ENCODE measurements around the gene SPATA17.

Gene SPATA17

DNA sequence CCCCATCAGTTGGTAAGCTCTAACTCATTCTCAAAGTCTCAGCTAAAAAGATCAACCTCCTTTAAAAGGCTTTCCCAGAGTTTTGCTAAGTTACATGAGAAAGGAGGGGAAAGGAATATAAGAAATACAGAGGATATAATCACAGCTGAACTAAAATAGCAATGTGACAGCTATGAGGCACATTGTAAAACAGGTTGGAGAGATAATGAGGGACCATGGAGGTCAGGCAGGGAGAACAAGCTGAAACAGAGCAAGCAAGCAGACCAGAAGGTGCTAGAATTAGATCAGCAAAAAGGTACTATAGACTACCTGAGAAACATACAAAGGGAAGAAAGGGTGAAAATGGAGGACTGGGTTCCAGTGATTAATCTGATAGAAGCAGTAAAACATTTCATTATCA, 28.8 kb upstream of the SPATA17 start:
- in situ Hi-C loops (cut with MboI; ENCODE audit: low sequenced_read_pairs, unreplicated experiment), result no loop called here
- TF ChIP-seq, protein P1, sequence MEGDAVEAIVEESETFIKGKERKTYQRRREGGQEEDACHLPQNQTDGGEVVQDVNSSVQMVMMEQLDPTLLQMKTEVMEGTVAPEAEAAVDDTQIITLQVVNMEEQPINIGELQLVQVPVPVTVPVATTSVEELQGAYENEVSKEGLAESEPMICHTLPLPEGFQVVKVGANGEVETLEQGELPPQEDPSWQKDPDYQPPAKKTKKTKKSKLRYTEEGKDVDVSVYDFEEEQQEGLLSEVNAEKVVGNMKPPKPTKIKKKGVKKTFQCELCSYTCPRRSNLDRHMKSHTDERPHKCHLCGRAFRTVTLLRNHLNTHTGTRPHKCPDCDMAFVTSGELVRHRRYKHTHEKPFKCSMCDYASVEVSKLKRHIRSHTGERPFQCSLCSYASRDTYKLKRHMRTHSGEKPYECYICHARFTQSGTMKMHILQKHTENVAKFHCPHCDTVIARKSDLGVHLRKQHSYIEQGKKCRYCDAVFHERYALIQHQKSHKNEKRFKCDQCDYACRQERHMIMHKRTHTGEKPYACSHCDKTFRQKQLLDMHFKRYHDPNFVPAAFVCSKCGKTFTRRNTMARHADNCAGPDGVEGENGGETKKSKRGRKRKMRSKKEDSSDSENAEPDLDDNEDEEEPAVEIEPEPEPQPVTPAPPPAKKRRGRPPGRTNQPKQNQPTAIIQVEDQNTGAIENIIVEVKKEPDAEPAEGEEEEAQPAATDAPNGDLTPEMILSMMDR (IDR thresholded peaks at IDR 0.05; ENCODE audit: borderline replicate concordance, control extremely low read depth, extremely low read depth, insufficient read depth, missing control alignments), result no peak
- DNase-seq (ENCODE audit: low spot score), result no peak

DNA sequence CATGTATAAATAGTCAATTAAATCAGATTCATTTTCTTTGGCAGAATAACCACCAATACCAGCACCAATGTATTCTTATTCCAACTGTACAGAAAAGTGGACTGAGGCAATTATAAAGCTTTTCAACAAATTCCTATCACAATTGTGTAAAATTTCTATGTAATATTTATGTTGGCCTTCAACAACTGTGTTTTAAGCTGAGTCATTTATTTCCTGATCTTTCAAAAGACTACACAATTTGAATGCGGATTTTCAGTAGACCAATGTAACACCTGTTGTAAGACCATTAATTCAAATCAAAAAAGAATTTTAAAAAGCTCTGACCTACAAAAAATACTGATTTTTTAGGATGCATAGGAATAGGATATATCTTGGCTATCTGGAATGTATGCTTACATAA, 25.8 kb upstream of the SPATA17 start:
- TF ChIP-seq, protein P1 (IDR thresholded peaks at IDR 0.05; ENCODE audit: borderline replicate concordance, control extremely low read depth, extremely low read depth, insufficient read depth, missing control alignments), result no peak
- in situ Hi-C loops (cut with MboI; ENCODE audit: low sequenced_read_pairs, unreplicated experiment), result no loop called here
- DNase-seq (ENCODE audit: low spot score), result no peak

DNA sequence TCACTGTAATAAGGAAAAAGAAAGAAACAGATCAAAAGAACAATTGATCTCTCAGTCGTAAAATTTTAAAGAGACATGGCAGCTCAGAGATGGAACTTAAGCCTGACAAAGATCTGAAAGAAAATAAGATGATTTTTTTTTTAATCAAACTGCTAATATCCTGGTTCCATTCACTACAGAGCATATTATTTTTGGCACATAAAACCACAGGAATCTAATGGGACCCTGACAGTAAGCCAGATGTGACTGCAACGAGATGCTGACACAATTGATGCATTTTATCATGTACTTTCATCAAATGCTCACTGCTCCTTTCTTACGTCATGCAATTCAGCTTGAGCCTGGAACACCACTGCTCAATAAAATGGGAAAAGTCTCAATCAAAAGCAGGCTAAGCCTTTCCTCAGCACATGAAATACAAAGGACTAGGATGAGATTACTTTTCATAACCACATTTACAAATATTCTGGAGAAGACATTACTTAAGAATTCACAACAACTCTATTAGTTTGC, 16.9 kb upstream of the SPATA17 start:
- TF ChIP-seq, protein P1 (IDR thresholded peaks at IDR 0.05; ENCODE audit: borderline replicate concordance, control extremely low read depth, extremely low read depth, insufficient read depth, missing control alignments), result no peak
- DNase-seq (ENCODE audit: low spot score), result no peak
- in situ Hi-C loops (cut with MboI; ENCODE audit: low sequenced_read_pairs, unreplicated experiment), result no loop called here

DNA sequence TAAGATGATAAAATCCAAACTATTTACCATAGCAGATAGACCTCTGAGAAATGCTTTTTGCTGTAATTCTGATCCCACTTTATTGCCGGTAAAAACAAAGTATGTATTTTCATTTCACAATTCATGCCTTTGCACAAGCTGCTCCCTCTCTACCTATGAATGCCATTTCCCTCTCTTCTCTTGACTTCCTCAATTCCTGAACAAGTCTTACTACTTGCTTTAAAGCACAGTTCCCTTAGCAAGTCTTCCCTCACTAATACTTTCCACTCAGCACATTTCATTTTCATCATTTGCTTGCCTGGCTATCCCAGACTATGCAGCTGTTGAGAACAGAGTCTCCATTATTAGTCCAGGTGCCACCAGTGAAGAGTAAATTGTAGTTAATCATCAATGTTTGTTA, 14.0 kb upstream of the SPATA17 start:
- no peak for DNase-seq (ENCODE audit: low spot score)
- in situ Hi-C loops (cut with MboI; ENCODE audit: low sequenced_read_pairs, unreplicated experiment), result no loop called here
- TF ChIP-seq, protein P1 (IDR thresholded peaks at IDR 0.05; ENCODE audit: borderline replicate concordance, control extremely low read depth, extremely low read depth, insufficient read depth, missing control alignments), result no peak

DNA sequence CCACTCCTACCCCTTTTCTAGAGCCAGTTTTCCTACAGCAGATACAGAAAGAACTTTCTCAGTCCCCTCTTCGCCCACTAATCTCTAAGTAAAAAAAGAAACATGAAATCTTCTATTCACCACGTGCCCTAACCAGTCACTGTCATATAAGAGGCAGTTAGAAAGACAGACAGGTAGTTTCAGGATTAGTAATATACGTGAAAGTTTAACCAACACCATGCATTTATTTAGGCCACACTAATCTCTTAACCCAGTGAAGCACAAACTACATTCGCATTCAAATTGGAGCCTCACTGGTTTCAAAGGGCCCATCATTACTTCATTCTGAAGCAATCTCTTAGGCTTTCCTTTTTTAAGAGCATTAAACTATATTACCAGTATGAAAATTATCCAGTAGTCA, 10.3 kb upstream of the SPATA17 start:
- DNase-seq (ENCODE audit: low spot score), result peak; percentile 63
- TF ChIP-seq, protein P1 (IDR thresholded peaks at IDR 0.05; ENCODE audit: borderline replicate concordance, control extremely low read depth, extremely low read depth, insufficient read depth, missing control alignments), result no peak
- in situ Hi-C loops (cut with MboI; ENCODE audit: low sequenced_read_pairs, unreplicated experiment), result no loop called here

DNA sequence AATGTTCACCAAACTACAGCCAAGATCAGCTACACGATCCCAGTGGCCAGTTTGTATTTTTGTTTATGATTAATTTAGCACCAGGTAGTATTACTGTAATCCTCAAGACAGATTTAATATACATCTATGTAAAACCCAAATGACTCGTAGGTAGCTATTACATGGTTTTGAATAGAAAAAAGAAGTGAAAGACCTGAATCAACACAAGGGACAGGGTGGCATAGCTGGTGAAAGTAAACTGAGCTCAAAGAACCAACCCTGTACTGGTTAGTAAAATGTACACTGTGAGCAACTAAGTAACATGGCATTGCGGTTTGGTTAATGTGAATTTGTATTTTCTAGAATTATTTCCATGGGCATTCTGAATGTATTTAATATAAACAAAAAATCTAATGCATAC, 9.1 kb upstream of the SPATA17 start:
- no peak for DNase-seq (ENCODE audit: low spot score)
- TF ChIP-seq, protein P1 (IDR thresholded peaks at IDR 0.05; ENCODE audit: borderline replicate concordance, control extremely low read depth, extremely low read depth, insufficient read depth, missing control alignments), result no peak
- in situ Hi-C loops (cut with MboI; ENCODE audit: low sequenced_read_pairs, unreplicated experiment), result no loop called here

DNA sequence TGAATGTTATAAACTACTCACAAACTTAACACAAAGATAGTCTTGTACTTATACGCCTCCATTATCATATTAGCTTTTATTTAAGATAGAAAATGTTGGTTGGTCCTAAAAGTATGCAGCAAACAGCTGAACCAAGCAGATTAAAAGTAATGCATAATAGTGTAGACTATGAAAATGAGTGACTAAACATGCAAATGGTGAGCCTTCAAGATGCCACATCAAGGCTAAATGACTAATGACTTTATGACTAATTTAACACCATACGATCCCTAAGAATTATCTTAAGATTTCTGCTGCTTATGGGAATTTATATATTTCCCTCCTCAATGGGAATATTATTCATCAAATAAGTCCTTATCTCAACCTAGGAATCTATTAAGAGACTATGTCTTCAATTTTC, 4.8 kb upstream of the SPATA17 start:
- in situ Hi-C loops (cut with MboI; ENCODE audit: low sequenced_read_pairs, unreplicated experiment), result no loop called here

More for the DNA sequence above, 4.8 kb upstream of the SPATA17 start:
- no peak for DNase-seq (ENCODE audit: low spot score)
- TF ChIP-seq, protein P1 (IDR thresholded peaks at IDR 0.05; ENCODE audit: borderline replicate concordance, control extremely low read depth, extremely low read depth, insufficient read depth, missing control alignments), result no peak
